MV-4-11 (cell line): ENCODE results near the gene CLMP.
"Not testable (repeated sequence)": the region's sequence is repeated elsewhere in the genome, so short reads cannot be mapped to it uniquely, and the experiment has no call there.

Source experiments
- DNase-seq: peaks from one replicate; lab custom pipeline; 2025; lab: John Stamatoyannopoulos, UW

The CLMP gene

GRCh38 chr11:123217897-123218296 is 22.8 kb upstream of the CLMP start:
- no peak for DNase-seq

- DNase-seq = no peak
Observed at GRCh38 chr11:123216249-123216648, 21.2 kb upstream of the CLMP start.

- DNase-seq = no peak
Observed at GRCh38 chr11:123214940-123215339, 19.9 kb upstream of the CLMP start.

GRCh38 chr11:123214396-123214795 is 19.3 kb upstream of the CLMP start:
- no peak for DNase-seq

GRCh38 chr11:123213307-123213771 is 18.3 kb upstream of the CLMP start:
- DNase-seq = no peak

GRCh38 chr11:123212406-123212805 is 17.4 kb upstream of the CLMP start:
- DNase-seq = peak; percentile 70

- DNase-seq = no peak
Observed at GRCh38 chr11:123211981-123212380, 16.9 kb upstream of the CLMP start.

- DNase-seq = no peak
Observed at GRCh38 chr11:123211149-123211852, 16.3 kb upstream of the CLMP start.

GRCh38 chr11:123209591-123209990 is 14.5 kb upstream of the CLMP start:
- peak; percentile 89 for DNase-seq

GRCh38 chr11:123206791-123207434 is 11.9 kb upstream of the CLMP start:
- DNase-seq = no peak

- not testable (repeated sequence) for DNase-seq
Observed at GRCh38 chr11:123206055-123206454, 11.0 kb upstream of the CLMP start.

- DNase-seq = no peak
Observed at GRCh38 chr11:123203934-123204333, 8.9 kb upstream of the CLMP start.

GRCh38 chr11:123203471-123203870 is 8.4 kb upstream of the CLMP start:
- no peak for DNase-seq

- DNase-seq = no peak
Observed at GRCh38 chr11:123202155-123203151, 7.4 kb upstream of the CLMP start.

- no peak for DNase-seq
Observed at GRCh38 chr11:123200264-123200663, 5.2 kb upstream of the CLMP start.

GRCh38 chr11:123197711-123198110 is 2.7 kb upstream of the CLMP start:
- DNase-seq = peak; percentile 43

GRCh38 chr11:123196060-123196714 is 1.1 kb upstream of the CLMP start:
- DNase-seq = no peak

GRCh38 chr11:123194337-123195187 is 486 bp downstream of the CLMP start:
- DNase-seq = no peak

- DNase-seq = no peak
Observed at GRCh38 chr11:123193742-123194141, 1.3 kb downstream of the CLMP start.

GRCh38 chr11:123191939-123192338 is 3.1 kb downstream of the CLMP start:
- no peak for DNase-seq

- no peak for DNase-seq
Observed at GRCh38 chr11:123190518-123190917, 4.5 kb downstream of the CLMP start.
